DOHH2 (cell line): Measurements from ENCODE around the gene ARL5A.

ENCODE experiments used
- CTCF ChIP-seq: fragments of 200-600 bp; sonication (generic); IDR thresholded peaks from one replicate; pipeline ENCODE4 v1.5.1; 2014; ENCODE audit warnings: antibody characterized with exemption, mild to moderate bottlenecking, low read depth, low read length; ENCODE audit not compliant: poor library complexity, severe bottlenecking
- EZH2phosphoT487 ChIP-seq: fragments of 200-600 bp; sonication (generic); IDR thresholded peaks from 2 replicates; pipeline ENCODE4 v1.6.1; 2017; ENCODE audit warnings: borderline replicate concordance, mild to moderate bottlenecking, antibody characterized with exemption, low read length, moderate library complexity, mixed read lengths

GRCh38 chr2:151777487-151777886, 50.7 kb downstream of the ARL5A start:
- TF ChIP-seq CTCF (peak; percentile 27), EZH2phosphoT487 (no peak)
